GM10266 (cell line): ENCODE data around the gene ZC3HAV1L.
"Not testable (repeated sequence)": the region's sequence is repeated elsewhere in the genome, so short reads cannot be mapped to it uniquely, and the experiment has no call there.

Experiments
- DNase-seq: peaks from one replicate; pipeline ENCODE4 v3.0.0; 2012; ENCODE audit errors: extremely low spot score
- TF ChIP-seq, protein P1 (sequence below): IDR thresholded peaks from 2 replicates; pipeline ENCODE4 v1.5.1; 2012; ENCODE audit warnings: mild to moderate bottlenecking, low read depth; ENCODE audit not compliant: control insufficient read depth, insufficient read depth; ENCODE audit errors: missing control alignments

The ZC3HAV1L gene, protein sequence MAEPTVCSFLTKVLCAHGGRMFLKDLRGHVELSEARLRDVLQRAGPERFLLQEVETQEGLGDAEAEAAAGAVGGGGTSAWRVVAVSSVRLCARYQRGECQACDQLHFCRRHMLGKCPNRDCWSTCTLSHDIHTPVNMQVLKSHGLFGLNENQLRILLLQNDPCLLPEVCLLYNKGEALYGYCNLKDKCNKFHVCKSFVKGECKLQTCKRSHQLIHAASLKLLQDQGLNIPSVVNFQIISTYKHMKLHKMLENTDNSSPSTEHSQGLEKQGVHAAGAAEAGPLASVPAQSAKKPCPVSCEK

GRCh38 chr7:139035586-139036353 lies at the start of gene ZC3HAV1L:
TSS of gene ZC3HAV1L (minus strand) at chr7:139036042. CDS start at chr7:139036017, 25 bp downstream.
- TF ChIP-seq, protein P1, sequence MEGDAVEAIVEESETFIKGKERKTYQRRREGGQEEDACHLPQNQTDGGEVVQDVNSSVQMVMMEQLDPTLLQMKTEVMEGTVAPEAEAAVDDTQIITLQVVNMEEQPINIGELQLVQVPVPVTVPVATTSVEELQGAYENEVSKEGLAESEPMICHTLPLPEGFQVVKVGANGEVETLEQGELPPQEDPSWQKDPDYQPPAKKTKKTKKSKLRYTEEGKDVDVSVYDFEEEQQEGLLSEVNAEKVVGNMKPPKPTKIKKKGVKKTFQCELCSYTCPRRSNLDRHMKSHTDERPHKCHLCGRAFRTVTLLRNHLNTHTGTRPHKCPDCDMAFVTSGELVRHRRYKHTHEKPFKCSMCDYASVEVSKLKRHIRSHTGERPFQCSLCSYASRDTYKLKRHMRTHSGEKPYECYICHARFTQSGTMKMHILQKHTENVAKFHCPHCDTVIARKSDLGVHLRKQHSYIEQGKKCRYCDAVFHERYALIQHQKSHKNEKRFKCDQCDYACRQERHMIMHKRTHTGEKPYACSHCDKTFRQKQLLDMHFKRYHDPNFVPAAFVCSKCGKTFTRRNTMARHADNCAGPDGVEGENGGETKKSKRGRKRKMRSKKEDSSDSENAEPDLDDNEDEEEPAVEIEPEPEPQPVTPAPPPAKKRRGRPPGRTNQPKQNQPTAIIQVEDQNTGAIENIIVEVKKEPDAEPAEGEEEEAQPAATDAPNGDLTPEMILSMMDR, result no peak
- DNase-seq, result peak; percentile 88

DNA sequence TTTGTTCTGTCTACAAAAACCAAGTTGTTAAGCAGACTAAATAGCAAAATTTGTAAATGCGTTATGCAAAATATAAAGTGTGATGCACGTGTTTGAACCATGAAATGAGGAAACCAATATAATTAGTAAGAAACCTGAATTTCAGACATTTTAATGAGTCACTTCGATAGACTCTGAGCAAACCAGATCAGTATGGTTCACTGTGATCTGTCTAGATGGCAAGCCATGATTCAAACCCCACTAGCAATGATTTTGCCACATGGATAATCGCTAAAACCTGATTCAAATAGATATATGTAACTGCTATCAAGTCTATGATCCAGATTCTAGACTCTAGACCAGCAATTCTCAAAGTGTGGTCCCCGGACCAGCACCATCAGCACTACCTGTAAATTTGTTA lies 48.9 kb upstream of the ZC3HAV1L start:
- TF ChIP-seq, protein P1, result no peak
- no peak for DNase-seq

- TF ChIP-seq, protein P1, result no peak
- DNase-seq, result no peak
Observed at GRCh38 chr7:139081584-139081983, 45.7 kb upstream of the ZC3HAV1L start.

- TF ChIP-seq, protein P1, result no peak
- DNase-seq, result no peak
Observed at GRCh38 chr7:139080905-139081304, 45.1 kb upstream of the ZC3HAV1L start.

DNA sequence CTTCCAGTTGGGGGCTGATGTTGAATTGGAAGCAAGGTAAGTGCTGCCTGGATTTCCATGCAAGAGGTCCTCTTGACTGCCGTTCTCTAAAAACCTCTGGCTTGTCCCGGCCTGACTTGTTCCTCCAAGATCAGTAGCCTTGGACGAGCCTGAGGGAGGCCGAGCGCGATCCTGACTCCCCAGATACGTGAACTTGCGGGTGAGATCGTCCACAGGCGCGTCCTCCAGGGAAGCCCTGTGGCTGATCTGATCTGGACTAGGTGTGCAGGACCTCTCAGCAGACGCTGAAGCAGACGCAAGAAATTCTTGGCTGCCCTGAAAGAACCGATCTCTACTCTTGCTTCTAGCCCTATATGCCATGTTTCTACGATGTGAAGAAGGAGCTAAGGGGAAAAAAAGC lies 44.0 kb upstream of the ZC3HAV1L start:
- TF ChIP-seq, protein P1, result no peak
- no peak for DNase-seq

- DNase-seq, result no peak
- TF ChIP-seq, protein P1, result no peak
Observed at GRCh38 chr7:139078911-139079310, 43.1 kb upstream of the ZC3HAV1L start.

GRCh38 chr7:139078399-139078798 lies 42.6 kb upstream of the ZC3HAV1L start:
- no peak for DNase-seq
- TF ChIP-seq, protein P1, result no peak

GRCh38 chr7:139077706-139078105 lies 41.9 kb upstream of the ZC3HAV1L start:
- not testable (repeated sequence) for DNase-seq
